Epithelial cell of proximal tubule (primary cell): ENCODE data around the gene NTMT1. TPM values are rescaled to one million over a fixed set of nuclear protein-coding genes. Genes with fewer than 3 reads are reported as not detected.
A peak's percentile ranks its signal among the peaks of the same experiment; 100 is the strongest.

ENCODE experiments used
- DNase-seq: peaks from one replicate; pipeline ENCODE4 v3.0.0-alpha.2; 2011; ENCODE audit warnings: low read depth
- H3K4me3 ChIP-seq: 2 replicates; pipeline ENCODE4 v1.5.1; 2011; ENCODE audit warnings: low read depth, mild to moderate bottlenecking, low read length
- total RNA-seq: library from RNA; depleted of rRNA; stranded (reverse); fragments of >200 nt; gene quantifications from 2 replicates; pipeline ENCODE4 v1.2.3, GENCODE V29; 2015
- TF ChIP-seq, protein P1 (sequence below): conservative IDR thresholded peaks from 2 replicates; pipeline ENCODE4 v1.5.1; 2012; ENCODE audit warnings: low read depth, mild to moderate bottlenecking, low read length

Gene NTMT1
- total RNA-seq, 1 donor from 2014 or later, result 37.9 TPM

DNA sequence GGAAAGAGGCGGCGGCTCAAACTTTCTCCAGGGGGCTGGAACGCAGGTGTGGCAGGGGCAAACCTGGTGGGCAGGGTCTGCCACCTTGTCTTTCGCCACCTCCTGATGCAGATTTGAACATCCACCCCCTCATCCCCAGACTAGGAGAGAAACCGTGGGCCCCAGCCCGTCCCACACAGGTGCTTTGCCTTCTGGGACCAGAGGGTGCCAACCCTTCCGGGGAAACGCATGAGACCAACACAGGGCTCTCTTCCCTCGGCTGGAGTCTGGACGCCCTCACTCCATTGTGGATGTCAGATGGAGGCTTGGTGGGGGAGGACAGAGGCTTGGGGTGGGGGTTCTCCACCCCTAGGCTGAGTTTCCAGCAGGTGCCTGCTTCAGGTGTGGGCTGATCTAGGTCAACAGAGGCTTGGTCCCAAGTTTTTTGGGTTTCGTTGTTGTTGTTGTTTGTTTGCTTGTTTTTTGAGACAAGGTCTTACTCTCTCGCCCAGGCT, 14.6 kb upstream of the NTMT1 start:
- peak overlapping the region; percentile 66 for H3K4me3 ChIP-seq
- DNase-seq, result no peak
- TF ChIP-seq, protein P1, sequence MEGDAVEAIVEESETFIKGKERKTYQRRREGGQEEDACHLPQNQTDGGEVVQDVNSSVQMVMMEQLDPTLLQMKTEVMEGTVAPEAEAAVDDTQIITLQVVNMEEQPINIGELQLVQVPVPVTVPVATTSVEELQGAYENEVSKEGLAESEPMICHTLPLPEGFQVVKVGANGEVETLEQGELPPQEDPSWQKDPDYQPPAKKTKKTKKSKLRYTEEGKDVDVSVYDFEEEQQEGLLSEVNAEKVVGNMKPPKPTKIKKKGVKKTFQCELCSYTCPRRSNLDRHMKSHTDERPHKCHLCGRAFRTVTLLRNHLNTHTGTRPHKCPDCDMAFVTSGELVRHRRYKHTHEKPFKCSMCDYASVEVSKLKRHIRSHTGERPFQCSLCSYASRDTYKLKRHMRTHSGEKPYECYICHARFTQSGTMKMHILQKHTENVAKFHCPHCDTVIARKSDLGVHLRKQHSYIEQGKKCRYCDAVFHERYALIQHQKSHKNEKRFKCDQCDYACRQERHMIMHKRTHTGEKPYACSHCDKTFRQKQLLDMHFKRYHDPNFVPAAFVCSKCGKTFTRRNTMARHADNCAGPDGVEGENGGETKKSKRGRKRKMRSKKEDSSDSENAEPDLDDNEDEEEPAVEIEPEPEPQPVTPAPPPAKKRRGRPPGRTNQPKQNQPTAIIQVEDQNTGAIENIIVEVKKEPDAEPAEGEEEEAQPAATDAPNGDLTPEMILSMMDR, result no peak

DNA sequence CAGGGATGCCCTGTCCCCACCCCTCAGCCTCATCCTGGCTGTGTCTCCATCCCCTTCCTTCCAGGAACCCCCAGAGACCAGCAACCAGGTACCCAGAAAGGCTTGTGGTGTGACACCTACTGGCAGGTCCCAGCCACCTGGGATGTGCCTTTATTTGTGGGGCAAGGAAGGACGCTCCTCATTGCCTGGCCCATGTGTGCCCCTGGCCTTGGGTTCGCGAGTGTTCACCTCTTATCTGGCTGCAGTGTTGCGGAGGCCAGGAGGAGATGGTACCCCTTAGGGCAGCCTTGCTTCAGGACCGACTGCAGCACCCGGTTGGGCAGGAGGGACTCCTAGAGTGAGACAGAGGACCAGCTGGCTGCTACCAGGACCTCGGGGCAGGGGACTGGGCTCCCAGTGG, 13.8 kb upstream of the NTMT1 start:
- DNase-seq, result no peak
- H3K4me3 ChIP-seq, result no peak overlapping the region
- TF ChIP-seq, protein P1, result no peak

DNA sequence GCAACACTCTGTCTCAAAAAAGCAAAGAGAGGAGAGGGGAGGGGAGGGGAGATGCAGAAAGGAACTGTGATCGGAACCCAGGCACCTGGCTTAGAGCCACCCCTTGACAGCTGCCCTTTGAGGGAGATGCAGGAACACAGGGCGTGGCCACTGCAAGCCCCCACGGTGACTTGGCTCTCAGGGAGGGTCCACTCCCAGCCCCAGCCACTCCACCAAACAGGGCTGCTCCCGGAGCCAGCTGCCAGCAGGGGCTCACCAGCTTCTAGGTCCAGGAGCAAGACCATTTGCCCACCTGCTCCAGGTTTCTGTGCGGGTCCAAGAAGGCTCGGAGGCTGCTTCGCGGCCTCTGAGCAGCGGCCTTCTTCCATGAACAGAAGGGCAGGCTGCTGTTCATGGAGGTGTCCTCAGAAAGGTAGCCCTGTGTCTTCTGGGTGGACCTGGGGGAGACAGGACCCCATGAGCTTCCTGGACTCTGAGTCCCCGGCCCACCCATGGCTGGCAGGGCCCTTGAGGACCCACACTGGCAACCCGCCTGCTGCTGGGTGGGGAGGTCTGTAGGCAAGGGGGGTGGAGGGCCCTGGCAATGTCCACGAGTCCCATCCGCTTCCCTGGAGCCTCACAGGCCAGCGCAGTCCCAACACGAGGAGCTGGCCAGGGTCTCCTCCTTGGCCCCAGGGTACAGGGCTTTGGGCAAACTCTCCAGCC, 13.0 kb upstream of the NTMT1 start:
- TF ChIP-seq, protein P1, result no peak
- DNase-seq, result no peak
- H3K4me3 ChIP-seq, result peak overlapping the region; percentile 4

DNA sequence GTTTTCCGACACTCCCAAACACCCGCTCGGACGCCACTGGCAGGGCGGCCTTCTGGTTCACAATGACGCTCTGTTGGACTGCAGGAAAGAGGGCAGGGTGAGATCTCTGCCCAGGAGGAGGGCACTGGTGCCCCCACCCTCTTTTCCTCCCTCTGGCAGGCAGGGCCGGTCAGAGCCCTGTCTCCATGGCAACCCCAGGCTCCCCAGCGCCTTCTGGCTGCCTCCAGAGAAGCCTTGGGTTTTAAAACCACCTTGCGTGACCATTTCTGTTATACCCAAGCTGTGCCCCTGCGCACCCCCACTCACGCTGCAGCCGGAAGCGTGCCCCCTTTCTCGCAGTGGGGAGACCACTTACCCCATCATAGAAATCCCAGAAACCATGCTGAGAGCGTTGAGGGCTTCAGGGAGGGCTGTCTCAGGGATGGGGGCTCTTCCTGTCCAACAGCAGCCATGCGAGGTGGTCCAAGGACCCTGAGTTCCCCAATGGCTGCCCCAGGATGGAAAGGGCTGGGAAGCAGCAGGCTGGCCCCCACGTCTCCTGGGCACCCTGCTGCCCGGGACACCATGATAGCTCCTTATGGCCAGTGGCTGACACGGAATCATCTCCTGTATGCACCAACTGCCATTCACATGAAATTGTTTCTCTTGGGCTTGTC, 12.3 kb upstream of the NTMT1 start:
- peak overlapping the region; percentile 3 for H3K4me3 ChIP-seq
- TF ChIP-seq, protein P1, result no peak
- no peak for DNase-seq

DNA sequence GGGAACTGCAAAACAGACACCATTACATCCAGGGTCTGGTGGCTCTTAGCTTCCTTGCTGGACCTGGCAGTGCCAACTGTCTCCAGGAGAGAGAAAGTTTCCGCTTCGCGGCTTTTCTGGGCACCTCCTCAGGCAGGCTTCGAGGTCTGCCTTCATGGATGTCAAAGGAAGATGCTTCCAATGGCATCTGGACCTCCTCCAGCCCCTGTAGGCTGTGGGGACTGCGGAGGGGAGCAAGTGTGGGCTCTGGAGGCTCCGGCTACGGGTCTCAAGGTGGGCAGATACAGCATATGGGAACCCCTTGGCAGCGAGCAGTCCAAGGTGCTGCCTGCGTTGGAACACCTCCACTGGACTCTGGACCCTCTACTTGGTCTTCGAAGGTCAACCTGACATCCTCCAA, 11.0 kb upstream of the NTMT1 start:
- no peak for DNase-seq
- TF ChIP-seq, protein P1, result no peak
- no peak overlapping the region for H3K4me3 ChIP-seq

DNA sequence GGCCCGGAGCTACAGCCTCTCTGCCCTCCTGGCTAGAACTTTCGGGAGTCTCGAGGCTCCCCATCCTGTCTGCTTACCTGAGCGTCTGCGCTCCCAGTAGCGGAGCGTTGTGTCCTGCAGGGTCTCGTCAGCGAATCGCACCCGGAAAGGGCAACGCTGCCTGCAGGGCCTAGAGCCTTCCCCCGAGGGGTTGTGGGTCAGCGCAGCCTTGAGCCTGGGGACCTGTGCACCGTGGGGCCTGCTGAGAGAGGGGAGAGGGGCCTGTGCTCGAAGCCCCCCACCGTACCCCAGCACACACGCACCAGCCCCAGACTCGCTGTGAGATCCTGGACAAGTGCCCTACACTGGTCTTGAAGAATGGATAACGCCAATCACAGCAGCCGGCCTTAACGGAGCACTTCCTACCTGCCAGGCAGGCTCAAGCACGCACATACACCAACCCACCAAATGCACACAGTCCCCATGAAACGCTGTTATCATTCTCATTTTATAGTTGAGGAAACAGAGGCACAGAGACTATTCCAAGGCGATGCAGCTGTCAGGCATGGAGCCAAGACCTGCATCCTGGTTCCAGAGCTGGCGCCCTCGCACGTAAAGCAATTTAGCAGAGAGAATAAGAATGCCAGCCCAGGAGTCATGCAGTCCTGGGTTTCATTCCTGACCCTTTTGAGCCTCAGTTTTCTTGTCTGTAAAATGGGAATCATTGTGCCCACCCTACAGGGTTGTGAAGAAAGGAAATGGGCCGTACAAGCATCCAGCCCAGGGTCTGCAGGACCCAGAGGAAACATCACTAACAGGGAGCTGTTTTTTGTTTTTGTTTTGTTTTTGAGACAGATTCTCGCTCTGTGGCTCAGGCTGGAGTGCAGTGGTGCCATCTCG, 10.3 kb upstream of the NTMT1 start:
- H3K4me3 ChIP-seq, result no peak overlapping the region
- TF ChIP-seq, protein P1, result no peak
- no peak for DNase-seq
